ENCODE measurements around the gene MPRIP.

The MPRIP gene

GRCh38 chr17:17035920-17036523 is 6.2 kb upstream of the MPRIP start:
- TF ChIP-seq SIN3A (IDR thresholded peaks at IDR 0.05; ENCODE audit: borderline replicate concordance, insufficient read depth, low read length) (no peak), POLR2AphosphoS5 (IDR thresholded peaks at IDR 0.05; ENCODE audit: low read depth, low read length) (no peak), TAF1 (IDR thresholded peaks at IDR 0.05; ENCODE audit: borderline replicate concordance, insufficient read depth, low read length) (no peak), FOXP2 (optimal IDR thresholded peaks at IDR 0.05; ENCODE audit: borderline replicate concordance, extremely low read depth, extremely low read length, insufficient read depth) (no peak)
- TF ChIP-seq, protein P1, sequence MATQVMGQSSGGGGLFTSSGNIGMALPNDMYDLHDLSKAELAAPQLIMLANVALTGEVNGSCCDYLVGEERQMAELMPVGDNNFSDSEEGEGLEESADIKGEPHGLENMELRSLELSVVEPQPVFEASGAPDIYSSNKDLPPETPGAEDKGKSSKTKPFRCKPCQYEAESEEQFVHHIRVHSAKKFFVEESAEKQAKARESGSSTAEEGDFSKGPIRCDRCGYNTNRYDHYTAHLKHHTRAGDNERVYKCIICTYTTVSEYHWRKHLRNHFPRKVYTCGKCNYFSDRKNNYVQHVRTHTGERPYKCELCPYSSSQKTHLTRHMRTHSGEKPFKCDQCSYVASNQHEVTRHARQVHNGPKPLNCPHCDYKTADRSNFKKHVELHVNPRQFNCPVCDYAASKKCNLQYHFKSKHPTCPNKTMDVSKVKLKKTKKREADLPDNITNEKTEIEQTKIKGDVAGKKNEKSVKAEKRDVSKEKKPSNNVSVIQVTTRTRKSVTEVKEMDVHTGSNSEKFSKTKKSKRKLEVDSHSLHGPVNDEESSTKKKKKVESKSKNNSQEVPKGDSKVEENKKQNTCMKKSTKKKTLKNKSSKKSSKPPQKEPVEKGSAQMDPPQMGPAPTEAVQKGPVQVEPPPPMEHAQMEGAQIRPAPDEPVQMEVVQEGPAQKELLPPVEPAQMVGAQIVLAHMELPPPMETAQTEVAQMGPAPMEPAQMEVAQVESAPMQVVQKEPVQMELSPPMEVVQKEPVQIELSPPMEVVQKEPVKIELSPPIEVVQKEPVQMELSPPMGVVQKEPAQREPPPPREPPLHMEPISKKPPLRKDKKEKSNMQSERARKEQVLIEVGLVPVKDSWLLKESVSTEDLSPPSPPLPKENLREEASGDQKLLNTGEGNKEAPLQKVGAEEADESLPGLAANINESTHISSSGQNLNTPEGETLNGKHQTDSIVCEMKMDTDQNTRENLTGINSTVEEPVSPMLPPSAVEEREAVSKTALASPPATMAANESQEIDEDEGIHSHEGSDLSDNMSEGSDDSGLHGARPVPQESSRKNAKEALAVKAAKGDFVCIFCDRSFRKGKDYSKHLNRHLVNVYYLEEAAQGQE (IDR thresholded peaks at IDR 0.05; ENCODE audit: insufficient read depth in 1 of 2, low read depth in 2 of 2, low read length in 2 of 2), result no peak

DNA sequence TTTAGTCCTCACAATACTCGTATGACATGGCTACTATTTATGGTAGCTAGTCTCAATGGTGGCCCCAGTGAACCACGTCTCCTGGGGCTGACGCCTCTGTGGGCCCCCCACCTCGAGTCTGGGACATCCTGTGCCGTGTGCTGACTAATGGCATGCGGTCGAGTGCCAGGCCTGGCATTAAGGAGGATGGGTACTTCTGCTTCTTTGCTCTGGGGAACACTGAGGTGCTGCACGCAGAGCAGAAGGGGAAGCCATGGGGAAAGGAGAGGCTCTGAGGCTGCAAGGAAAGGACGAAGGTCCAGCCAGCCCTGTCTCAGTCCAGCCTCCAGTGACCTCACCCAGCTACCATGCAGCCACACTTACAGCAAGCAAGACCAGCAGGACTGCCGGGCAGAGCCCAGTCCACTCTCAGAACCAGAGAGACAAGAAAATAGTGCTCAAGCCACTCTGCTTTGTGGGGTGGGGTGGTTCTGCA is 5.7 kb upstream of the MPRIP start:
- TF ChIP-seq POLR2AphosphoS5 (IDR thresholded peaks at IDR 0.05; ENCODE audit: low read depth, low read length), result no peak
- TF ChIP-seq FOXP2 (optimal IDR thresholded peaks at IDR 0.05; ENCODE audit: borderline replicate concordance, extremely low read depth, extremely low read length, insufficient read depth), result no peak
- TF ChIP-seq TAF1 (IDR thresholded peaks at IDR 0.05; ENCODE audit: borderline replicate concordance, insufficient read depth, low read length), result no peak
- TF ChIP-seq, protein P1 (IDR thresholded peaks at IDR 0.05; ENCODE audit: insufficient read depth in 1 of 2, low read depth in 2 of 2, low read length in 2 of 2), result no peak
- no peak for TF ChIP-seq SIN3A (IDR thresholded peaks at IDR 0.05; ENCODE audit: borderline replicate concordance, insufficient read depth, low read length)

GRCh38 chr17:17039911-17040310 is 2.3 kb upstream of the MPRIP start:
- TF ChIP-seq POLR2AphosphoS5 (IDR thresholded peaks at IDR 0.05; ENCODE audit: low read depth, low read length) (no peak), SIN3A (IDR thresholded peaks at IDR 0.05; ENCODE audit: borderline replicate concordance, insufficient read depth, low read length) (no peak), FOXP2 (optimal IDR thresholded peaks at IDR 0.05; ENCODE audit: borderline replicate concordance, extremely low read depth, extremely low read length, insufficient read depth) (no peak), TAF1 (IDR thresholded peaks at IDR 0.05; ENCODE audit: borderline replicate concordance, insufficient read depth, low read length) (no peak)
- TF ChIP-seq, protein P1 (IDR thresholded peaks at IDR 0.05; ENCODE audit: insufficient read depth in 1 of 2, low read depth in 2 of 2, low read length in 2 of 2), result no peak

DNA sequence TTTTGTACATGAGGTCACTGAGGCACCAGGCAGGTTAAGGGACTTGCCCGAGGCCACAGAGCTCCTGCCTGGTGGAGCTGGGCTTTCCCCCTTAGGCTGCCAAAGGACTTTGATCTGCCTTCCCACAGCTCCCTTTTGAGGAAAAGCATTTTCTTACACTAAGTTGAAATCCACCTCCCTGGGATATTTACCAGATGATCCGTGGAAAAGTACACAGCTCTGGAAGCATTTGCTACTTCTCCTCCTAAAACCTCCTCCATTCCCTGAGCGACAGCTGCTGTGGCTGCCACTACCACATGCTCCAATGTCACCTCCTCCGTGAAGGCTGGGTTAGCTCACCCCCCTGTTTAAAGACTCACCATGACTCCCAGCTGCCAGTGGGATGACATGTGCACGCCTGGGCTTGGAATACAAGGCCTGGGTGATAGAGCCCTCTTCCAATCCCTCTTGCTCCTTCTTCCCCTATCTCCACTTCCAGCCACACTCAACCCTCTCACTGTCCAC is 1.2 kb upstream of the MPRIP start:
- TF ChIP-seq, protein P1 (IDR thresholded peaks at IDR 0.05; ENCODE audit: insufficient read depth in 1 of 2, low read depth in 2 of 2, low read length in 2 of 2), result no peak
- TF ChIP-seq SIN3A (IDR thresholded peaks at IDR 0.05; ENCODE audit: borderline replicate concordance, insufficient read depth, low read length), result peak; percentile 91; the same call in 1 of the 2 replicates
- TF ChIP-seq FOXP2 (optimal IDR thresholded peaks at IDR 0.05; ENCODE audit: borderline replicate concordance, extremely low read depth, extremely low read length, insufficient read depth), result no peak
- TF ChIP-seq POLR2AphosphoS5 (IDR thresholded peaks at IDR 0.05; ENCODE audit: low read depth, low read length), result no peak
- no peak for TF ChIP-seq TAF1 (IDR thresholded peaks at IDR 0.05; ENCODE audit: borderline replicate concordance, insufficient read depth, low read length)
